Middle frontal gyrus (tissue), 1 donor: Measurements from ENCODE around the gene PILRB.
"Not testable (repeated sequence)": the region's sequence is repeated elsewhere in the genome, so short reads cannot be mapped to it uniquely, and the experiment has no call there.

Source experiments
- DNase-seq: peaks from one replicate; pipeline ENCODE4 v3.0.0-alpha.2; 2015; ENCODE audit warnings: low spot score; ENCODE audit errors: extremely low spot score

Gene PILRB

GRCh38 chr7:100356416-100357068 lies 1.4 kb upstream of the PILRB start:
- DNase-seq: no peak

GRCh38 chr7:100357131-100357561 lies 771 bp upstream of the PILRB start:
- DNase-seq: no peak

- DNase-seq: no peak
Observed at GRCh38 chr7:100358857-100359212, 918 bp downstream of the PILRB start.

GRCh38 chr7:100360135-100360854 lies 2.4 kb downstream of the PILRB start:
- DNase-seq: no peak

- DNase-seq: no peak
Observed at GRCh38 chr7:100363098-100363497, 5.2 kb downstream of the PILRB start.

- not testable (repeated sequence) for DNase-seq
Observed at GRCh38 chr7:100363797-100364196, 5.9 kb downstream of the PILRB start.

GRCh38 chr7:100364480-100364879 lies 6.6 kb downstream of the PILRB start:
- no peak for DNase-seq

GRCh38 chr7:100365998-100366367 lies 8.1 kb downstream of the PILRB start:
- DNase-seq: not testable (repeated sequence)

GRCh38 chr7:100366411-100367250 lies 8.7 kb downstream of the PILRB start:
- DNase-seq: no peak

GRCh38 chr7:100367251-100367620 lies 9.3 kb downstream of the PILRB start:
- DNase-seq: no peak

- DNase-seq: no peak
Observed at GRCh38 chr7:100367676-100368613, 10.0 kb downstream of the PILRB start.

- DNase-seq: no peak
Observed at GRCh38 chr7:100369105-100369504, 11.2 kb downstream of the PILRB start.

- no peak for DNase-seq
Observed at GRCh38 chr7:100370303-100370702, 12.4 kb downstream of the PILRB start.

- no peak for DNase-seq
Observed at GRCh38 chr7:100370746-100371145, 12.8 kb downstream of the PILRB start.

GRCh38 chr7:100371561-100372171 lies 13.7 kb downstream of the PILRB start:
- DNase-seq: no peak

- no peak for DNase-seq
Observed at GRCh38 chr7:100372256-100372655, 14.3 kb downstream of the PILRB start.

GRCh38 chr7:100372694-100373093 lies 14.8 kb downstream of the PILRB start:
- DNase-seq: no peak

- no peak for DNase-seq
Observed at GRCh38 chr7:100373261-100373831, 15.4 kb downstream of the PILRB start, which contains the start of gene PILRA. Gene PILRA (plus strand): TSS chr7:100373487. CDS start chr7:100373657, 170 bp downstream.

- not testable (repeated sequence) for DNase-seq
Observed at GRCh38 chr7:100373870-100374598, 16.1 kb downstream of the PILRB start.

GRCh38 chr7:100374601-100375000 lies 16.7 kb downstream of the PILRB start:
- no peak for DNase-seq
